ENCODE results near the gene MPRIP. TPM values are rescaled to one million over a fixed set of nuclear protein-coding genes. Genes with fewer than 3 reads are reported as not detected.
"Not testable (repeated sequence)": the region's sequence is repeated elsewhere in the genome, so short reads cannot be mapped to it uniquely, and the experiment has no call there.

Gene MPRIP
- total RNA-seq, 4 donors from 2014 or later: 65.7 to 168 (median 147) TPM

DNA sequence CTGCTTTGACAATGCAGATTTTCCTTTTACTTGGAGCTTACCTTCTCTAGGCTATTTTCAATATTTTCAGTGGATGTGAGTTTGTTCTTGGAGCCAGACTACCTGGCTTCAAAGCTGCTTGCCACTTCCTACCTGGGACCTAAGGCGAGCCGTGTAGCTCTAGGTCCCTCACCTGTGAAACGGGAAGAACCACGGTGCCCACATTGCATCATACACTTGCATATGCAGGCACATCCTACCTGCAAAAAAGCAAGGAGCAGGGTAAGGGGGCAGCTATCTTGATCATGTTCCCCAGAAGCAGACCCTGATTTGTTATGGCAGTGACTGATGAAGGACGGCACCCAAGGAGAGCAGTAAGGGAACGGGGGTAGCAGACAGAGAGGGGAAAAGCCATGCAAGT lies 27.0 kb upstream of the MPRIP start:
- TF ChIP-seq, protein P1, sequence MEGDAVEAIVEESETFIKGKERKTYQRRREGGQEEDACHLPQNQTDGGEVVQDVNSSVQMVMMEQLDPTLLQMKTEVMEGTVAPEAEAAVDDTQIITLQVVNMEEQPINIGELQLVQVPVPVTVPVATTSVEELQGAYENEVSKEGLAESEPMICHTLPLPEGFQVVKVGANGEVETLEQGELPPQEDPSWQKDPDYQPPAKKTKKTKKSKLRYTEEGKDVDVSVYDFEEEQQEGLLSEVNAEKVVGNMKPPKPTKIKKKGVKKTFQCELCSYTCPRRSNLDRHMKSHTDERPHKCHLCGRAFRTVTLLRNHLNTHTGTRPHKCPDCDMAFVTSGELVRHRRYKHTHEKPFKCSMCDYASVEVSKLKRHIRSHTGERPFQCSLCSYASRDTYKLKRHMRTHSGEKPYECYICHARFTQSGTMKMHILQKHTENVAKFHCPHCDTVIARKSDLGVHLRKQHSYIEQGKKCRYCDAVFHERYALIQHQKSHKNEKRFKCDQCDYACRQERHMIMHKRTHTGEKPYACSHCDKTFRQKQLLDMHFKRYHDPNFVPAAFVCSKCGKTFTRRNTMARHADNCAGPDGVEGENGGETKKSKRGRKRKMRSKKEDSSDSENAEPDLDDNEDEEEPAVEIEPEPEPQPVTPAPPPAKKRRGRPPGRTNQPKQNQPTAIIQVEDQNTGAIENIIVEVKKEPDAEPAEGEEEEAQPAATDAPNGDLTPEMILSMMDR (IDR thresholded peaks at IDR 0.05): no peak
- no peak for TF ChIP-seq POLR2A (IDR thresholded peaks at IDR 0.05)
- DNase-seq: no peak
- WGBS, 2 donors: 73 to 76% methylated on average over 4 to 6 of the region's 6 CpGs
- Histone ChIP-seq H3K27ac (no peak overlapping the region), H3K4me3 (no peak overlapping the region), H3K27me3 (no peaks in the 10 kb centered on the region), H3K4me1 (peaks cover 3 to 38% (median 15%) of the 10 kb centered on the region in 3 donors), H3K9me3 (no peaks in the 10 kb centered on the region), H3K36me3 (no peaks in the 10 kb centered on the region)
- intact Hi-C loops (cut with DNase I): no loop called here

DNA sequence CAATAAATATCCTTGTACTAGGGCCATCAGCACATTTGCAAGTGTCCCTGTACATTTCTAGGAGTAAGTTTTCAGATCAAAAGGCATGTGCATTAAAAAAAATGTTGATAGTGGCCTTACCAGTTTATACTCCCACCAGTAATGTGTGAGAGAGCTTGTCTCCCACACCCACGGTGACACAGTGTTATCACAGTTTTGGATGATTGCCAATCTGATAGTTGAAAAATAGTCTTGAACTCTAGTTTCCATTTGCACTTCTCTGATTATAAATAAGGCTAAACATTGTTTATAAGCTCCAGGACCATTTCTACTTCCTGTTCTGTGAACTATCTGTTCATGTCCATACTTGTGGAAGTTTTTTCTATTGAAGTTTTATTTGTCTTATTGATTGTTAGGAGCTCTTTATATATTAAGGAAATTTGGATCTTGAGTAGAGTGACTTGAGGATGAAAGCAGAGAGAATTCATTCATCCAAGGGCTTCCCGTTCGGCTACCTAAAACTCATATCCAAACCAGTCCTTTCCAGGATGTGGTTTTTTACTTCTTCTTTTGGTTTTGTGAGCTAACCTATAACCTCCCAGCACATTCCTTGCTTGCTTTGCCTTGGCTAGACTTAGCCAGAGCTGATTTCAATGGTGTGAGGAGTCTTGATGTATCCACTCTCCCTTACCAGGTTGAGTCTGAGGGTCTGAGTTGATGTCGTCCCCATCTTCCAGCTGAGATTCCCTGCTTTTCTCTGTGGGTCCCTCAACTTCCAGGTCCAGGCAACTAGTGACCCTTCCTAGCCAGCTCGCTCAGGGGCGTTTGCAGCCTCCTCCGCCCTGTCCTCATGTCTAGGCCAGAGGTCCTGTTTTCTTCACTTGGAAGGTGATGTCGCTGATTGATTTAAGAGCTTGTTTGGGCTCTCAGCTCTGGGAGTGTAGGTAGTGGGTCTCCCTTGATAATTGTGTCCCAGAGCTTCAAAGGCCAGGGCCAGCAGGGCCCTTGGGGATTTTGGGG lies 25.8 kb upstream of the MPRIP start:
- H3K4me3 ChIP-seq; DNase-seq; H3K27ac ChIP-seq; H3K9me3 ChIP-seq; H3K27me3 ChIP-seq; H3K36me3 ChIP-seq; intact Hi-C loops (cut with DNase I): not testable (repeated sequence)
- H3K4me1 ChIP-seq: peaks cover 0 to 49% (median 15%) of the 10 kb centered on the region in 3 donors
- 47 to 76% methylated on average over 3 to 8 of the region's 8 CpGs for WGBS, 2 donors

DNA sequence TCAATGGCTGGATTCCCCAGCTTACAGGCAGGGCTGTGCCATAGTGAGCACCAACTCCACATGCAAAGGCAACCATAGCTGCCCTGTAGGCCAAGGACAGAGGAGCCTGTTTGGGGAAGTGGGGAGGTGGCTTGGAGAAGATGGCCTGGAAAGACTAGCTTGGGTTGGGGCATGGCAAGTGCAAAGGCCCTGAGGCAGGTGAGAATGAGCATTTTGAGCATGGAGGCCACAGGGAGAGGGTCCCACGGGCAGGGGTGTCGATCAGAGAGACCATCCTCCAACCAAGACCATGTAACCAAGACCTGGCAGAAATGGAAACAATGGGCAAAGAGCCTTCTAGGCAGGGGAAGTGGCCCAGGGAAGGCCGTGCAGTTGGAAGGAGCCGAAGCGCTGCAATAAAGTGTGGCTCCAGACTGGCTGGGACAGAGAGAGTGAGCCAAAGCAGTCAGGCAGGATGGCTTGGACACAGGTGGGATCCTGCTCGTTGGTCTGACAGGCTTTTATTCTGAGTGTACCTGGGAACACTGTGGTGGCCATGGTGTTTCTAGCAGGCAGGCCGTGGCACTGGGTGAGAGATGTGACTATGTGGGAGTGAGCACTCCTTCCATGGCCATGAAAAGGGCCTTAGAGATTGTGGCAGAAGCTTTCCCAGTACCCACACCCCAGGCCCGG lies 24.8 kb upstream of the MPRIP start:
- 90 to 93% methylated on average over 6 of the region's 8 CpGs for WGBS, 2 donors
- TF ChIP-seq POLR2A (IDR thresholded peaks at IDR 0.05): no peak
- TF ChIP-seq, protein P1 (IDR thresholded peaks at IDR 0.05): no peak
- H3K27ac ChIP-seq: no peak overlapping the region
- H3K9me3 ChIP-seq: no peaks in the 10 kb centered on the region
- no peak for DNase-seq
- intact Hi-C loops (cut with DNase I): no loop called here
- H3K4me3 ChIP-seq: no peak overlapping the region
- peaks cover 0 to 53% (median 15%) of the 10 kb centered on the region in 3 donors for H3K4me1 ChIP-seq
- no peaks in the 10 kb centered on the region for H3K27me3 ChIP-seq
- H3K36me3 ChIP-seq: no peaks in the 10 kb centered on the region

DNA sequence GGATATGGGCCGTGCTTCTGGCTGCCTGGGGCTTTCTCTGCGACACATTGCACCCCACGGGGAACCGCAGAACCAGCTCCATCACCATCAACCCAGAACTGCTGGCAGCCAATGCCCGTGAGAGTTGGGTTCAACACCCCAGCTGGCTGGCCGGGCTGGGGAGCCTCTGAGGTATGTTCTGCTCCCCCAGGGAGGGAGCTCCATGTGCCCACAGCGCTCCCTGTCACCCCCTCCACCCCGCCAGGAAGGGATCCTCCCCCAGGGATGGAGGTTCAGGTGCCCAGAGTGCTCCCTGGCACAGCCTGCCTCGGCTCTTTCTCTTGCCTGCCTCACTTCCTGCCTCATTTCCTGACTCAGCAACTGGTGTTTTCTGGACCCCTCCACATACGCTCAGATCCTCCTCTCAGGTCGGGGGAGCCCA lies 24.2 kb upstream of the MPRIP start:
- intact Hi-C loops (cut with DNase I): no loop called here
- Histone ChIP-seq H3K9me3 (no peaks in the 10 kb centered on the region), H3K4me3 (no peak overlapping the region), H3K27me3 (no peaks in the 10 kb centered on the region), H3K4me1 (peaks cover 0 to 53% (median 15%) of the 10 kb centered on the region in 3 donors), H3K27ac (peak overlapping the region in 1 of 4 donors; percentile 35), H3K36me3 (no peaks in the 10 kb centered on the region)
- no peak for DNase-seq
- WGBS, 2 donors: 73 to 93% methylated on average over 2 to 6 of the region's 11 CpGs
- no peak for TF ChIP-seq POLR2A (IDR thresholded peaks at IDR 0.05)
- TF ChIP-seq, protein P1 (IDR thresholded peaks at IDR 0.05): no peak

DNA sequence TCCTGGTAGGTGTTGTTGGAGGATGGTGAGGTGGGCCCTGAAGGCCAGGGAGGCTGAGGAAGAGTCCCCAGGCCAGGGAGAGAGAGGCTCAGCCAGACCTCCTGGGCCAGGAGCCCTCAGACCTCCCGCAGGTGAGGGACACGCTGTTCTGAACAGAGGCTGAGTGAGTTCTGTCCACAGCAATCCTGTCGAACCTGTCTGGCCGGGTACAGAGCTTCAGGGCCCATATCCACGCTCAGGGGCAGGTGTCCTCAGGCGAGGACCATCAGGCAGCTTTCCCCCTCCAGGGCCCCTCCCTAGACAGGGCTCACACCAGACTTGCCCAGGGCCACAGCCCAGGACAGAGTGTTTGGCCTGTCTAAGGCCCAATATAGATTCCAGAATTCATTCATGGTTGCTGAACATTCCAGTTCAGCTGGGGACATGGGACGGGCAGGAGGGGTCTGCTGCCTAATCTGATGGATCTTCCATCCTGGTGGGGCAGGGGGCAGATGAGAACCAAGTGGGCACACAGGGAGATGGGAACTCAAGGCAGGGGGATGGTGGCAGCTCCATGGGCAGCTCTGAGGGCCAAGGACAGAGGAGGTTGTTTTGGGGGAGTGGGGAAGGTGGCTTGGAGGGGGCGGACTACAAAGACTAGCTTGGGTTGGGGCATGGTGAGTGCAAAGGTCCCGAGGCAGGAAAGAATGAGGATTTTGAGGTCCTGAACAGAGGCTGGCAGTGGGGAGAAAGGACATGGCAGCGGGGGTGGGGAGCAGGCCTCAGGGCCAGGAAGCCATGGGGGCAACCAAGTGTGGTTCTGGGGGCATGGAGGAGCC lies 23.4 kb upstream of the MPRIP start:
- H3K4me1 ChIP-seq: peaks cover 0 to 53% (median 15%) of the 10 kb centered on the region in 3 donors
- no peak for DNase-seq
- H3K36me3 ChIP-seq: no peaks in the 10 kb centered on the region
- intact Hi-C loops (cut with DNase I): no loop called here
- peak overlapping the region in 3 of 4 donors; percentile 26 to 61 (median 35) for H3K27ac ChIP-seq
- no peaks in the 10 kb centered on the region for H3K9me3 ChIP-seq
- 48 to 83% methylated on average over 6 to 9 of the region's 10 CpGs for WGBS, 2 donors
- TF ChIP-seq, protein P1 (IDR thresholded peaks at IDR 0.05): no peak
- TF ChIP-seq POLR2A (IDR thresholded peaks at IDR 0.05): no peak
- H3K27me3 ChIP-seq: no peaks in the 10 kb centered on the region
- H3K4me3 ChIP-seq: no peak overlapping the region

Data from esophagus squamous epithelium (tissue), 5 donors.